K562 (cell line): ENCODE results near the gene PIK3CA.

Experiments
- ARID3B ChIP-seq: fragments of 250-450 bp; sonication (Bioruptor Pico); IDR thresholded peaks from 2 replicates; pipeline ENCODE4 v1.4.0; 2020; ENCODE audit warnings: borderline replicate concordance
- TAF1 ChIP-seq: IDR thresholded peaks from 2 replicates; pipeline ENCODE4 v1.6.1; 2011; ENCODE audit warnings: mild to moderate bottlenecking, low read length, moderate library complexity; ENCODE audit not compliant: insufficient read depth, control insufficient read depth, severe bottlenecking; ENCODE audit errors: extremely low read depth
- THAP7 ChIP-seq: fragments of 250-450 bp; sonication (Bioruptor Pico); IDR thresholded peaks from 2 replicates; pipeline ENCODE4 v1.5.0; 2021
- ZNF766 ChIP-seq: fragments of 200-800 bp; sonication (Bioruptor generic); conservative IDR thresholded peaks from 2 replicates; pipeline ENCODE4 v1.6.1; 2016; ENCODE audit warnings: missing genetic modification characterization, missing compliant biosample characterization

- no peak for TF ChIP-seq ZNF766 (CRISPR knock-in tag)
- TF ChIP-seq TAF1 = no peak
- no peak for TF ChIP-seq ARID3B (CRISPR knock-in tag)
- no peak for TF ChIP-seq THAP7 (CRISPR knock-in tag)
These were observed 1.8 kb downstream of the PIK3CA start for GRCh38 chr3:179149951-179150350.
